WTC11 (cell line): ENCODE results near the gene NCCRP1. TPM values are rescaled to one million over a fixed set of nuclear protein-coding genes. Genes with fewer than 3 reads are reported as not detected.
A peak's percentile ranks its signal among the peaks of the same experiment; 100 is the strongest.

Experiments used
- ATAC-seq: fragments of 200-7000 bp; cut with Tn5 transposase; 2 replicates; pipeline ENCODE4 v1.10.0; 2021; ENCODE audit warnings: mild to moderate bottlenecking, moderate library complexity
- CTCF ChIA-PET: fragments of 300-600 bp; sonication (Branson Sonifier 250); formaldehyde crosslinking; loops from one replicate; lab custom pipeline; 2021; ENCODE audit warnings: antibody characterized with exemption; lab: Charles Lee
- POLR2A ChIA-PET: fragments of 350-600 bp; sonication (Branson Sonifier 250); formaldehyde crosslinking; loops from one replicate; lab custom pipeline; 2021; ENCODE audit warnings: antibody characterized with exemption; lab: Charles Lee
- DNase-seq: peaks from one replicate; pipeline ENCODE4 v3.0.0; 2021; ENCODE audit warnings: low spot score
- H3K27ac Mint-ChIP-seq: 2 replicates; pipeline ENCODE4 v1.8.0; 2021; ENCODE audit warnings: mixed read lengths
- H3K27me3 Mint-ChIP-seq: 2 replicates; pipeline ENCODE4 v1.8.0; 2021; ENCODE audit warnings: low read depth, mild to moderate bottlenecking, moderate library complexity, mixed read lengths
- H3K36me3 Mint-ChIP-seq: 2 replicates; pipeline ENCODE4 v1.8.0; 2021; ENCODE audit warnings: mixed read lengths
- H3K4me1 Mint-ChIP-seq: 2 replicates; pipeline ENCODE4 v1.8.0; 2022; ENCODE audit warnings: mixed read lengths
- H3K4me3 Mint-ChIP-seq: 2 replicates; pipeline ENCODE4 v1.8.0; 2021; ENCODE audit warnings: mild to moderate bottlenecking, moderate library complexity, mixed read lengths
- H3K9me3 Mint-ChIP-seq: 2 replicates; pipeline ENCODE4 v1.8.0; 2021; ENCODE audit warnings: mixed read lengths
- FOXJ3 ChIP-seq: sonication (generic); formaldehyde crosslinking; IDR thresholded peaks from 2 replicates; pipeline ENCODE4 v1.9.0; 2021; ENCODE audit warnings: missing genetic modification reagents, mild to moderate bottlenecking, borderline replicate concordance
- MXD4 ChIP-seq: fragments of 250-450 bp; sonication (Bioruptor Pico); IDR thresholded peaks from 2 replicates; pipeline ENCODE4 v1.8.0; 2021; ENCODE audit warnings: mild to moderate bottlenecking, moderate library complexity, borderline replicate concordance
- NFE2L1 ChIP-seq: sonication (generic); formaldehyde crosslinking; IDR thresholded peaks from 2 replicates; pipeline ENCODE4 v1.8.1; 2023; ENCODE audit warnings: missing genetic modification reagents
- NR3C1 ChIP-seq: sonication (generic); formaldehyde crosslinking; conservative IDR thresholded peaks from 2 replicates; pipeline ENCODE4 v1.8.1; 2023; ENCODE audit warnings: low read depth, mild to moderate bottlenecking, missing genetic modification reagents
- RELA ChIP-seq: sonication (generic); formaldehyde crosslinking; IDR thresholded peaks from 2 replicates; pipeline ENCODE4 v1.8.1; 2022; ENCODE audit warnings: missing genetic modification reagents, mild to moderate bottlenecking, borderline replicate concordance
- RORB ChIP-seq: fragments of 250-450 bp; sonication (Bioruptor Pico); IDR thresholded peaks from 2 replicates; pipeline ENCODE4 v1.9.0; 2021; ENCODE audit warnings: mild to moderate bottlenecking
- SMAD3 ChIP-seq: sonication (generic); formaldehyde crosslinking; IDR thresholded peaks from 2 replicates; pipeline ENCODE4 v1.8.0; 2022; ENCODE audit warnings: missing genetic modification reagents, mild to moderate bottlenecking, borderline replicate concordance
- TP53 ChIP-seq: sonication (generic); formaldehyde crosslinking; IDR thresholded peaks from 2 replicates; pipeline ENCODE4 v1.8.1; 2023; ENCODE audit warnings: mild to moderate bottlenecking, missing genetic modification reagents
- ZNF416 ChIP-seq: fragments of 250-450 bp; sonication (Bioruptor Pico); IDR thresholded peaks from 2 replicates; pipeline ENCODE4 v1.9.0; 2021; ENCODE audit warnings: mild to moderate bottlenecking, inconsistent platforms
- total RNA-seq: library from RNA; stranded (reverse); gene quantifications from 3 replicates; pipeline ENCODE4 v1.2.3, GENCODE V29; 2021
- TF ChIP-seq, protein P1 (sequence below): sonication (generic); formaldehyde crosslinking; IDR thresholded peaks from 2 replicates; pipeline ENCODE4 v1.8.0; 2022; ENCODE audit warnings: mild to moderate bottlenecking, missing genetic modification reagents
- TF ChIP-seq, protein P2 (sequence below): sonication (generic); formaldehyde crosslinking; conservative IDR thresholded peaks from 2 replicates; pipeline ENCODE4 v1.8.1; 2023; ENCODE audit warnings: mild to moderate bottlenecking, low read depth, missing genetic modification reagents, moderate library complexity
- TF ChIP-seq, protein P3 (sequence below): fragments of 250-450 bp; sonication (Bioruptor Pico); IDR thresholded peaks from 2 replicates; pipeline ENCODE4 v1.8.0; 2021; ENCODE audit warnings: mild to moderate bottlenecking
- TF ChIP-seq, protein P4 (sequence below): fragments of 250-450 bp; sonication (Bioruptor Pico); IDR thresholded peaks from 2 replicates; pipeline ENCODE4 v1.9.0; 2021; ENCODE audit warnings: mild to moderate bottlenecking, borderline replicate concordance
- TF ChIP-seq, protein P5 (sequence below): sonication (generic); formaldehyde crosslinking; IDR thresholded peaks from 2 replicates; pipeline ENCODE4 v1.8.1; 2022; ENCODE audit warnings: mild to moderate bottlenecking, moderate library complexity, missing genetic modification reagents

NCCRP1 gene
- total RNA-seq, 1 experiment from 2014 or later, result 2.0 TPM

DNA sequence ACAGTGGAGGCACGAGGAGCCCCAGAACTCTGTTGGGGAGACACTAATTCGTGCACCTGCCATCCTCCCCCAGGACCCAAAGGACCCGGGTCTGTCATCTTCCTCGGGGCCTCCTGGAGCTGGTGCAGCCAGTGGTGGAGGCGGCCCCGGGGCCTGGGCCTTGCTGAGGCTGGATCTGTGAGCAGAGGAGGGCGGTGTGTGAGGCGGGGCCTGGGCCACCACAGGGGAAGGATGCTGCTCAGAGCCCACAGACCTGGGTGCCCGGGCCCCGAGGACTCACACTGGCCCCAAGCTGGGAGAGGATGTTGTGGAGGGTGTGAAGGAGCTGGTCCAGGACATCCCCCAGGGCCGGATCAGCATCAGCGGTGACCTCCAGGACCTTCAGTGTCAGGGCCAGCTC is 39.8 kb downstream of the NCCRP1 start:
- Mint-ChIP-seq H3K4me3 (no peak overlapping the region), H3K27me3 (peaks cover 50% of the 10 kb centered on the region), H3K9me3 (no peaks in the 10 kb centered on the region), H3K4me1 (0 out of 2 replicates have a peak, but pooled peaks cover 2% of the 10 kb centered on the region), H3K27ac (no peak overlapping the region), H3K36me3 (no peaks in the 10 kb centered on the region)
- ChIA-PET POLR2A (interaction anchor here (0.6 kb wide), 1 partner anchor 522 kb away, joined by 3 read pairs; no protein-coding TSS in a partner anchor), CTCF (interaction anchor here (0.7 to 1.2 kb wide), 2 partner anchors 37 to 106 kb away, joined by 4 read pairs; partner anchors contain the start of gene SAMD4B)
- ATAC-seq (no peak), DNase-seq (no peak)
- TF ChIP-seq, protein P1, sequence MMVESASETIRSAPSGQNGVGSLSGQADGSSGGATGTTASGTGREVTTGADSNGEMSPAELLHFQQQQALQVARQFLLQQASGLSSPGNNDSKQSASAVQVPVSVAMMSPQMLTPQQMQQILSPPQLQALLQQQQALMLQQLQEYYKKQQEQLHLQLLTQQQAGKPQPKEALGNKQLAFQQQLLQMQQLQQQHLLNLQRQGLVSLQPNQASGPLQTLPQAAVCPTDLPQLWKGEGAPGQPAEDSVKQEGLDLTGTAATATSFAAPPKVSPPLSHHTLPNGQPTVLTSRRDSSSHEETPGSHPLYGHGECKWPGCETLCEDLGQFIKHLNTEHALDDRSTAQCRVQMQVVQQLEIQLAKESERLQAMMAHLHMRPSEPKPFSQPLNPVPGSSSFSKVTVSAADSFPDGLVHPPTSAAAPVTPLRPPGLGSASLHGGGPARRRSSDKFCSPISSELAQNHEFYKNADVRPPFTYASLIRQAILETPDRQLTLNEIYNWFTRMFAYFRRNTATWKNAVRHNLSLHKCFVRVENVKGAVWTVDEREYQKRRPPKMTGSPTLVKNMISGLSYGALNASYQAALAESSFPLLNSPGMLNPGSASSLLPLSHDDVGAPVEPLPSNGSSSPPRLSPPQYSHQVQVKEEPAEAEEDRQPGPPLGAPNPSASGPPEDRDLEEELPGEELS (CRISPR knock-in tag), result no peak
- TF ChIP-seq RELA (CRISPR knock-in tag) (no peak), ZNF416 (CRISPR knock-in tag) (no peak), NFE2L1 (no peak), MXD4 (CRISPR knock-in tag) (no peak), NR3C1 (CRISPR knock-in tag) (no peak), SMAD3 (CRISPR knock-in tag) (no peak), RORB (CRISPR knock-in tag) (no peak), FOXJ3 (CRISPR knock-in tag) (no peak), TP53 (no peak)
- TF ChIP-seq, protein P2, sequence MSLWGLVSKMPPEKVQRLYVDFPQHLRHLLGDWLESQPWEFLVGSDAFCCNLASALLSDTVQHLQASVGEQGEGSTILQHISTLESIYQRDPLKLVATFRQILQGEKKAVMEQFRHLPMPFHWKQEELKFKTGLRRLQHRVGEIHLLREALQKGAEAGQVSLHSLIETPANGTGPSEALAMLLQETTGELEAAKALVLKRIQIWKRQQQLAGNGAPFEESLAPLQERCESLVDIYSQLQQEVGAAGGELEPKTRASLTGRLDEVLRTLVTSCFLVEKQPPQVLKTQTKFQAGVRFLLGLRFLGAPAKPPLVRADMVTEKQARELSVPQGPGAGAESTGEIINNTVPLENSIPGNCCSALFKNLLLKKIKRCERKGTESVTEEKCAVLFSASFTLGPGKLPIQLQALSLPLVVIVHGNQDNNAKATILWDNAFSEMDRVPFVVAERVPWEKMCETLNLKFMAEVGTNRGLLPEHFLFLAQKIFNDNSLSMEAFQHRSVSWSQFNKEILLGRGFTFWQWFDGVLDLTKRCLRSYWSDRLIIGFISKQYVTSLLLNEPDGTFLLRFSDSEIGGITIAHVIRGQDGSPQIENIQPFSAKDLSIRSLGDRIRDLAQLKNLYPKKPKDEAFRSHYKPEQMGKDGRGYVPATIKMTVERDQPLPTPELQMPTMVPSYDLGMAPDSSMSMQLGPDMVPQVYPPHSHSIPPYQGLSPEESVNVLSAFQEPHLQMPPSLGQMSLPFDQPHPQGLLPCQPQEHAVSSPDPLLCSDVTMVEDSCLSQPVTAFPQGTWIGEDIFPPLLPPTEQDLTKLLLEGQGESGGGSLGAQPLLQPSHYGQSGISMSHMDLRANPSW (CRISPR knock-in tag), result no peak
- TF ChIP-seq, protein P3, sequence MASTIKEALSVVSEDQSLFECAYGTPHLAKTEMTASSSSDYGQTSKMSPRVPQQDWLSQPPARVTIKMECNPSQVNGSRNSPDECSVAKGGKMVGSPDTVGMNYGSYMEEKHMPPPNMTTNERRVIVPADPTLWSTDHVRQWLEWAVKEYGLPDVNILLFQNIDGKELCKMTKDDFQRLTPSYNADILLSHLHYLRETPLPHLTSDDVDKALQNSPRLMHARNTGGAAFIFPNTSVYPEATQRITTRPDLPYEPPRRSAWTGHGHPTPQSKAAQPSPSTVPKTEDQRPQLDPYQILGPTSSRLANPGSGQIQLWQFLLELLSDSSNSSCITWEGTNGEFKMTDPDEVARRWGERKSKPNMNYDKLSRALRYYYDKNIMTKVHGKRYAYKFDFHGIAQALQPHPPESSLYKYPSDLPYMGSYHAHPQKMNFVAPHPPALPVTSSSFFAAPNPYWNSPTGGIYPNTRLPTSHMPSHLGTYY (CRISPR knock-in tag), result no peak

DNA sequence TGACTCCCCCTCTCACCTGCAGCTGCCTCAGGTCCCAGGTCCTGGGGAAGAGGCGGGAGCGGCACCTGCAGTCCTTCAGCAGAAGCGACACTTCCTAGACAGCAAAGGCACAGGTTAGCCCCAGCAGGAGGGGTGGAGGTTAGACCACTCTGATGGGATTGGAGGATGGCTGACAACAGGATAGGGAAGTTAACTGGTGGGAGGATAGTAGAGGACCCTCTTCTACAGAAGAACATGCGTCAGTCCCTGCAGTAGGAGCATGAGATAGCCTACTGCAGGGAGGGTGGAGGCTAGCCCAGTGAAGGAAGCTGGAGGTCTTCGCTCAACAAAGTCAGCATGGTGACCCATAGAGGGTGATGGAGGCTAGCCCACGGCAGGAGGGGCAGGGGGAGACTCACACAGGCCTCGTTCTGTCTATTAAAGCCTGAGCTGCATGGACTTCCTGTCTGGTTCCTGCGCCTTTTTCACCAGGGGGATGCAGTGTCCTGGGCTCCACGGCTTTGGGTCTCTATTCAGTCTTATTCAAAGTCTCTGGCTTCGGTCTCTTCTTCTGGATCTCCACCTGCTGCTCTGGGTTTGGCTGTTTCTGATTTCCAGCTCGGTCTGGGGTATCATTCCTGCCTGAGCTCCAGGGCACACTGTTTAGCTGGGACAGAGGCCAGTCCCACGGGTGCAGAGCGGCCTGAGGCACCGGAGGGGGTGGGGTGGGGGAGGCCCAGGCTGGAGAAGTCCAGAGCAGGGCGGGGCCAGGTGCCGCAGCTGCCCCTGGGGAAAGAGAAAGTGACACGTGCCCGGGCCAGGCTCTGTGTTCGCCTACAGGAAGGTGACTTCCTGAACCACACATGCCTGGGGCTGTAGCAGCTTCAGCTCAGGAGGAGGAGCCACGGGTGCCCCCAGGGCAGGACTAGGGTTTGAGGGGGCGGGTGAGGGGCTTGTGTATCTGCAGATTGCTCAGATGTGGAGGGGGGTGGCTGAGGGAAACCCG is 40.7 kb downstream of the NCCRP1 start:
- POLR2A ChIA-PET, result no interaction called here
- Mint-ChIP-seq H3K4me1 (0 out of 2 replicates have a peak, but pooled peaks cover 2% of the 10 kb centered on the region), H3K27ac (no peak overlapping the region), H3K36me3 (no peaks in the 10 kb centered on the region), H3K9me3 (no peaks in the 10 kb centered on the region), H3K27me3 (peaks cover 45% of the 10 kb centered on the region), H3K4me3 (no peak overlapping the region)
- CTCF ChIA-PET, result interaction anchor here (1.0 to 1.3 kb wide), 4 partner anchors 14 to 105 kb away, joined by 3 to 7 read pairs (median 4); partner anchors contain the start of gene SAMD4B
- TF ChIP-seq, protein P4, sequence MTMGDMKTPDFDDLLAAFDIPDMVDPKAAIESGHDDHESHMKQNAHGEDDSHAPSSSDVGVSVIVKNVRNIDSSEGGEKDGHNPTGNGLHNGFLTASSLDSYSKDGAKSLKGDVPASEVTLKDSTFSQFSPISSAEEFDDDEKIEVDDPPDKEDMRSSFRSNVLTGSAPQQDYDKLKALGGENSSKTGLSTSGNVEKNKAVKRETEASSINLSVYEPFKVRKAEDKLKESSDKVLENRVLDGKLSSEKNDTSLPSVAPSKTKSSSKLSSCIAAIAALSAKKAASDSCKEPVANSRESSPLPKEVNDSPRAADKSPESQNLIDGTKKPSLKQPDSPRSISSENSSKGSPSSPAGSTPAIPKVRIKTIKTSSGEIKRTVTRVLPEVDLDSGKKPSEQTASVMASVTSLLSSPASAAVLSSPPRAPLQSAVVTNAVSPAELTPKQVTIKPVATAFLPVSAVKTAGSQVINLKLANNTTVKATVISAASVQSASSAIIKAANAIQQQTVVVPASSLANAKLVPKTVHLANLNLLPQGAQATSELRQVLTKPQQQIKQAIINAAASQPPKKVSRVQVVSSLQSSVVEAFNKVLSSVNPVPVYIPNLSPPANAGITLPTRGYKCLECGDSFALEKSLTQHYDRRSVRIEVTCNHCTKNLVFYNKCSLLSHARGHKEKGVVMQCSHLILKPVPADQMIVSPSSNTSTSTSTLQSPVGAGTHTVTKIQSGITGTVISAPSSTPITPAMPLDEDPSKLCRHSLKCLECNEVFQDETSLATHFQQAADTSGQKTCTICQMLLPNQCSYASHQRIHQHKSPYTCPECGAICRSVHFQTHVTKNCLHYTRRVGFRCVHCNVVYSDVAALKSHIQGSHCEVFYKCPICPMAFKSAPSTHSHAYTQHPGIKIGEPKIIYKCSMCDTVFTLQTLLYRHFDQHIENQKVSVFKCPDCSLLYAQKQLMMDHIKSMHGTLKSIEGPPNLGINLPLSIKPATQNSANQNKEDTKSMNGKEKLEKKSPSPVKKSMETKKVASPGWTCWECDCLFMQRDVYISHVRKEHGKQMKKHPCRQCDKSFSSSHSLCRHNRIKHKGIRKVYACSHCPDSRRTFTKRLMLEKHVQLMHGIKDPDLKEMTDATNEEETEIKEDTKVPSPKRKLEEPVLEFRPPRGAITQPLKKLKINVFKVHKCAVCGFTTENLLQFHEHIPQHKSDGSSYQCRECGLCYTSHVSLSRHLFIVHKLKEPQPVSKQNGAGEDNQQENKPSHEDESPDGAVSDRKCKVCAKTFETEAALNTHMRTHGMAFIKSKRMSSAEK, result no peak
- TF ChIP-seq, protein P5, sequence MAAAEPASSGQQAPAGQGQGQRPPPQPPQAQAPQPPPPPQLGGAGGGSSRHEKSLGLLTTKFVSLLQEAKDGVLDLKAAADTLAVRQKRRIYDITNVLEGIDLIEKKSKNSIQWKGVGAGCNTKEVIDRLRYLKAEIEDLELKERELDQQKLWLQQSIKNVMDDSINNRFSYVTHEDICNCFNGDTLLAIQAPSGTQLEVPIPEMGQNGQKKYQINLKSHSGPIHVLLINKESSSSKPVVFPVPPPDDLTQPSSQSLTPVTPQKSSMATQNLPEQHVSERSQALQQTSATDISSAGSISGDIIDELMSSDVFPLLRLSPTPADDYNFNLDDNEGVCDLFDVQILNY (CRISPR knock-in tag), result no peak
- peak; percentile 44 for DNase-seq
- ATAC-seq, result peak; percentile 77
